Stomach (tissue), 9 donors: Measurements from ENCODE around the gene FAM81A. TPM values are rescaled to one million over a fixed set of nuclear protein-coding genes. Genes with fewer than 3 reads are reported as not detected.

Source experiments
- DNase-seq, 2 donors: peaks; one replicate each; pipeline versions ENCODE4 v3.0.0 to v3.0.0-alpha.2; 2013 to 2019
- H3K27ac ChIP-seq, 5 donors: fragments of 200-600 bp in 4 of 5; sonication (generic) in 4 of 5; one replicate each; pipeline ENCODE4 v1.5.1; 2013 to 2019; ENCODE audit warnings: mild to moderate bottlenecking in 1 of 5, moderate library complexity in 1 of 5
- H3K27me3 ChIP-seq, 3 donors: fragments of 200-600 bp; sonication (generic); one replicate each; pipeline ENCODE4 v1.5.1; 2017 to 2019; ENCODE audit warnings: mixed run types in 1 of 3
- H3K36me3 ChIP-seq, 4 donors: fragments of 200-600 bp; sonication (generic); 1 replicate in 3 of 4; 2 replicates in 1 of 4; pipeline ENCODE4 v1.5.1; 2016 to 2019
- H3K4me1 ChIP-seq, 4 donors: fragments of 200-600 bp; sonication (generic); one replicate each; pipeline ENCODE4 v1.5.1; 2016 to 2019
- H3K4me3 ChIP-seq, 4 donors: fragments of 200-600 bp; sonication (generic) in 3 of 4; one replicate each; pipeline ENCODE4 v1.5.1; 2016 to 2019; ENCODE audit warnings: mild to moderate bottlenecking in 1 of 4
- H3K9me3 ChIP-seq, 4 donors: fragments of 200-600 bp; sonication (generic); one replicate each; pipeline ENCODE4 v1.5.1; 2016 to 2019
- EP300 ChIP-seq: sonication (generic); formaldehyde crosslinking; IDR thresholded peaks from one replicate; pipeline ENCODE4 v1.6.1; 2017; ENCODE audit warnings: antibody characterized with exemption
- POLR2A ChIP-seq, 4 donors: fragments of 450-650 bp; IDR thresholded peaks; one replicate each; pipeline ENCODE4 v1.6.1; 2016; ENCODE audit warnings: antibody characterized with exemption in 4 of 4, control low read depth in 2 of 4, mild to moderate bottlenecking in 1 of 4, moderate library complexity in 1 of 4
- POLR2AphosphoS5 ChIP-seq, 3 donors: sonication (generic); formaldehyde crosslinking; IDR thresholded peaks; one replicate each; pipeline ENCODE4 v1.6.1; 2016; ENCODE audit warnings: antibody characterized with exemption in 3 of 3
- WGBS, 5 donors: extraction: QIAGEN DNeasy Blood & Tissue Kit in 3 of 5; methylation state at CpG; one replicate each; pipeline versions ENCODE4 v1.1.5 to v1.1.7; 2013 to 2018; 5-methylcytosine and 5-hydroxymethylcytosine counted together
- intact Hi-C: fragments of 100-400 bp; cut with DNase I; formaldehyde crosslinking; loops from one replicate; pipeline ENCODE4 v1.15.1; 2023; ENCODE audit warnings: low total_unique reads
- polyA plus RNA-seq, 3 donors: library from polyadenylated mRNA; stranded (reverse); fragments of 200-250 nt; gene quantifications; one replicate each; pipeline ENCODE4 v1.2.3, GENCODE V29; 2013
- total RNA-seq, 5 donors: library from RNA; depleted of rRNA; stranded (reverse); fragments of >200 nt; gene quantifications; one replicate each; pipeline versions ENCODE4 v1.1.0 to v1.2.3, GENCODE V29; 2014 to 2016
- TF ChIP-seq, protein P1 (sequence below), 7 experiments: fragments of 450-650 bp in 4 of 7; fragments of 200-600 bp in 3 of 7; sonication (generic) in 3 of 7; IDR thresholded peaks; one replicate each; pipeline ENCODE4 v1.5.1; 2016 to 2019; ENCODE audit warnings: antibody characterized with exemption in 7 of 7, control low read depth in 2 of 7, mild to moderate bottlenecking in 1 of 7
- donor health status: healthy with polysubstance abuse.
- donor health status: Bipolar disorder and iron deficiency.
- donor health status: healthy.

Gene FAM81A
- total and polyA plus RNA-seq, 8 donors, result 0.14 to 5.4 (median 0.84) TPM; not detected in 2

- intact Hi-C loops, result no loop called here
- TF ChIP-seq POLR2AphosphoS5 (IDR thresholded peaks at IDR 0.05), result no peak
- TF ChIP-seq EP300, result no peak
- TF ChIP-seq, protein P1, sequence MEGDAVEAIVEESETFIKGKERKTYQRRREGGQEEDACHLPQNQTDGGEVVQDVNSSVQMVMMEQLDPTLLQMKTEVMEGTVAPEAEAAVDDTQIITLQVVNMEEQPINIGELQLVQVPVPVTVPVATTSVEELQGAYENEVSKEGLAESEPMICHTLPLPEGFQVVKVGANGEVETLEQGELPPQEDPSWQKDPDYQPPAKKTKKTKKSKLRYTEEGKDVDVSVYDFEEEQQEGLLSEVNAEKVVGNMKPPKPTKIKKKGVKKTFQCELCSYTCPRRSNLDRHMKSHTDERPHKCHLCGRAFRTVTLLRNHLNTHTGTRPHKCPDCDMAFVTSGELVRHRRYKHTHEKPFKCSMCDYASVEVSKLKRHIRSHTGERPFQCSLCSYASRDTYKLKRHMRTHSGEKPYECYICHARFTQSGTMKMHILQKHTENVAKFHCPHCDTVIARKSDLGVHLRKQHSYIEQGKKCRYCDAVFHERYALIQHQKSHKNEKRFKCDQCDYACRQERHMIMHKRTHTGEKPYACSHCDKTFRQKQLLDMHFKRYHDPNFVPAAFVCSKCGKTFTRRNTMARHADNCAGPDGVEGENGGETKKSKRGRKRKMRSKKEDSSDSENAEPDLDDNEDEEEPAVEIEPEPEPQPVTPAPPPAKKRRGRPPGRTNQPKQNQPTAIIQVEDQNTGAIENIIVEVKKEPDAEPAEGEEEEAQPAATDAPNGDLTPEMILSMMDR (IDR thresholded peaks at IDR 0.05), result no peak
- TF ChIP-seq POLR2A (IDR thresholded peaks at IDR 0.05), result no peak
- no peaks in the 10 kb centered on the region for H3K36me3 ChIP-seq
- H3K27me3 ChIP-seq, result no peaks in the 10 kb centered on the region
- H3K27ac ChIP-seq, result no peak overlapping the region
- H3K4me3 ChIP-seq, result no peak overlapping the region
- H3K9me3 ChIP-seq, result peaks cover 0 to 14% (median 9%) of the 10 kb centered on the region in 4 donors
- H3K4me1 ChIP-seq, result peaks cover 0 to 16% (median 0%) of the 10 kb centered on the region in 4 donors
- DNase-seq, result no peak
- 75 to 93% (median 81%) methylated on average over 2 of the region's 2 CpGs for WGBS, 5 donors
Measured at GRCh38 chr15:59562448-59563186, 124.6 kb downstream of the FAM81A start.

DNA sequence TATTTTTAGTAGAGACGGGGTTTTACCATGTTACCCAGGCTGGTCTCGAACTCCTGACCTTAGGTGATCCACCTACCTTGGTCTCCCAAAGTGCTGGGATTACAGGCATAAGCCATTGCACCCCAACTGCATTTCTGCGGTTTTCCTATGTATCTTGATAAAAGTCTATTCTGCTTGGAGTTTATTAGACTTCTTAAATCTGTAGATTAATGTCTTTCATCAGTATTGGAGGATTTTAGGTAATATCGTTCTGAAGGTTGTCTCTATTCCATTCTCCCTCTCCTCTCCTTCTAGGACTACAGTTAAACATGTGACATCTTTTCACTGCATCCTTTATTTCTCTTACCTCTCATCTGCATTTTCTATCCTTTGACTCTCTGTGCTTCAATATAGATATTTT lies 127.3 kb downstream of the FAM81A start:
- TF ChIP-seq EP300 (no peak), POLR2A (IDR thresholded peaks at IDR 0.05) (no peak), POLR2AphosphoS5 (IDR thresholded peaks at IDR 0.05) (no peak)
- TF ChIP-seq, protein P1 (IDR thresholded peaks at IDR 0.05), result no peak
- 79 to 98% (median 97%) methylated on average over 4 of the region's 4 CpGs for WGBS, 5 donors
- intact Hi-C loops, result no loop called here
- Histone ChIP-seq H3K27ac (no peak overlapping the region), H3K4me1 (peaks cover 0 to 30% (median 3%) of the 10 kb centered on the region in 4 donors), H3K4me3 (no peak overlapping the region), H3K27me3 (no peaks in the 10 kb centered on the region), H3K36me3 (no peaks in the 10 kb centered on the region), H3K9me3 (peaks cover 0 to 14% (median 9%) of the 10 kb centered on the region in 4 donors)
- DNase-seq, result no peak

GRCh38 chr15:59567324-59567723 lies 129.3 kb downstream of the FAM81A start:
- 40 to 81% (median 71%) methylated on average over 1 of the region's 1 CpG for WGBS, 5 donors
- Histone ChIP-seq H3K4me3 (no peak overlapping the region), H3K27me3 (no peaks in the 10 kb centered on the region), H3K4me1 (peaks cover 0 to 30% (median 3%) of the 10 kb centered on the region in 4 donors), H3K9me3 (peaks cover 0 to 14% (median 9%) of the 10 kb centered on the region in 4 donors), H3K27ac (peak overlapping the region in 2 of 5 donors; percentile 8 to 70), H3K36me3 (no peaks in the 10 kb centered on the region)
- TF ChIP-seq, protein P1 (IDR thresholded peaks at IDR 0.05), result no peak
- TF ChIP-seq EP300 (no peak), POLR2A (IDR thresholded peaks at IDR 0.05) (no peak), POLR2AphosphoS5 (IDR thresholded peaks at IDR 0.05) (no peak)
- intact Hi-C loops, result no loop called here
- peak in 1 of 2 donors; percentile 17 for DNase-seq

DNA sequence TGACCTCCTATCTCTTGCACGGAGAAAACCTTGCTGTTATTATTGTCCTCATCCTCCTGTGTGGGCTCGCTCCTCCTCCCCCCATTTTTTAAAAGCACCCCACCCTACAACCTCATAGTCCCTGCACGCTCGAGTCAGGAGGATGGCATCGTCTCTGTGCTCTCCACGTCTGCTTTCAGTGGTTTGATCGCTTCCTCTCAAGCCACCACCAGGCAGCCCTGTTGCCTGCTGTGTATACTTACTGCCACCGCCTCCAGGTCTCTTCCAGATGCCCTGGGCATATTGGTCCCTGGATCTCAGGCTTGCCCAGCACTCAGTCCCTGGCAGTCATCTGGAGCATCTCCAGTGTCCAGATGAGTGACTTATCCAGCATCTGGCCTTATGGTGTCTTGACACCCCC lies 131.5 kb downstream of the FAM81A start:
- H3K9me3 ChIP-seq, result peaks cover 0 to 14% (median 9%) of the 10 kb centered on the region in 4 donors
- no peaks in the 10 kb centered on the region for H3K27me3 ChIP-seq
- H3K27ac ChIP-seq, result peak overlapping the region in 3 of 5 donors; percentile 37 to 73 (median 70)
- H3K36me3 ChIP-seq, result no peaks in the 10 kb centered on the region
- no peak overlapping the region for H3K4me3 ChIP-seq
- WGBS, 5 donors, result 74 to 85% (median 79%) methylated on average over 8 of the region's 8 CpGs
- intact Hi-C loops, result no loop called here
- H3K4me1 ChIP-seq, result peaks cover 0 to 30% (median 3%) of the 10 kb centered on the region in 4 donors
- TF ChIP-seq POLR2AphosphoS5 (IDR thresholded peaks at IDR 0.05), result no peak
- TF ChIP-seq, protein P1 (IDR thresholded peaks at IDR 0.05), result no peak
- TF ChIP-seq POLR2A (IDR thresholded peaks at IDR 0.05), result no peak
- no peak for DNase-seq
